Liver (tissue), 9 donors: ENCODE measurements around the gene TAF1C. TPM values are rescaled to one million over a fixed set of nuclear protein-coding genes. Genes with fewer than 3 reads are reported as not detected.

Experiments used
- DNase-seq: peaks from one replicate; pipeline ENCODE4 v3.0.0-alpha.2; 2017; ENCODE audit warnings: low spot score
- H3K27ac ChIP-seq, 2 donors: one replicate each; pipeline ENCODE4 v1.7.0; 2013; ENCODE audit warnings: inconsistent platforms in 2 of 2, low read length in 2 of 2, control low read depth in 1 of 2, low read depth in 1 of 2, mild to moderate bottlenecking in 1 of 2
- H3K27me3 ChIP-seq, 4 donors: one replicate each; pipeline versions ENCODE4 v1.6.1 to v1.7.0; 2013; ENCODE audit warnings: low read length in 3 of 4, inconsistent platforms in 1 of 4, mild to moderate bottlenecking in 1 of 4, moderate library complexity in 1 of 4; ENCODE audit not compliant: control insufficient read depth in 4 of 4, insufficient read depth in 4 of 4
- H3K36me3 ChIP-seq, 4 donors: one replicate each; pipeline versions ENCODE4 v1.6.1 to v1.7.0; 2013; ENCODE audit warnings: low read length in 3 of 4, mild to moderate bottlenecking in 3 of 4, low read depth in 1 of 4, moderate library complexity in 1 of 4; ENCODE audit not compliant: control insufficient read depth in 4 of 4, insufficient read depth in 3 of 4
- H3K4me1 ChIP-seq, 4 donors: one replicate each; pipeline versions ENCODE4 v1.6.1 to v1.7.0; 2013; ENCODE audit warnings: low read length in 3 of 4, mild to moderate bottlenecking in 3 of 4, moderate library complexity in 1 of 4; ENCODE audit not compliant: control insufficient read depth in 4 of 4, insufficient read depth in 4 of 4
- H3K4me3 ChIP-seq, 3 donors: one replicate each; pipeline versions ENCODE4 v1.6.1 to v1.7.0; 2013; ENCODE audit warnings: low read length in 3 of 3, control low read depth in 1 of 3, low read depth in 1 of 3, mild to moderate bottlenecking in 1 of 3
- H3K9ac ChIP-seq, 2 donors: one replicate each; pipeline ENCODE4 v1.7.0; 2013; ENCODE audit warnings: low read length in 2 of 2, mild to moderate bottlenecking in 2 of 2, moderate library complexity in 2 of 2, control low read depth in 1 of 2, low read depth in 1 of 2
- H3K9me3 ChIP-seq, 4 donors: one replicate each; pipeline versions ENCODE4 v1.6.1 to v1.7.0; 2013; ENCODE audit warnings: low read length in 3 of 4; ENCODE audit not compliant: control insufficient read depth in 4 of 4
- EGR1 ChIP-seq, 2 donors: IDR thresholded peaks; 2 replicates each; pipeline ENCODE4 v1.6.1; 2016 to 2018; ENCODE audit warnings: antibody characterized with exemption in 2 of 2, low read depth in 2 of 2
- FOXA1 ChIP-seq: IDR thresholded peaks from 2 replicates; pipeline ENCODE4 v1.6.1; 2016; ENCODE audit warnings: antibody characterized with exemption
- FOXA2 ChIP-seq: IDR thresholded peaks from 2 replicates; pipeline ENCODE4 v1.6.1; 2016; ENCODE audit warnings: antibody characterized with exemption
- GABPA ChIP-seq, 2 donors: IDR thresholded peaks in 1 of 2; conservative IDR thresholded peaks in 1 of 2; 2 replicates each; pipeline ENCODE4 v1.6.1; 2016; ENCODE audit warnings: antibody characterized with exemption in 2 of 2, mild to moderate bottlenecking in 1 of 2, moderate library complexity in 1 of 2
- HNF4A ChIP-seq, 2 donors: conservative IDR thresholded peaks; 2 replicates each; pipeline ENCODE4 v1.6.1; 2016; ENCODE audit warnings: antibody characterized with exemption in 2 of 2, mild to moderate bottlenecking in 2 of 2
- HNF4G ChIP-seq: IDR thresholded peaks from 2 replicates; pipeline ENCODE4 v1.6.1; 2016; ENCODE audit warnings: antibody characterized with exemption
- JUND ChIP-seq, 2 donors: IDR thresholded peaks; 2 replicates each; pipeline ENCODE4 v1.6.1; 2016; ENCODE audit warnings: antibody characterized with exemption in 2 of 2
- NR2F2 ChIP-seq: IDR thresholded peaks from 2 replicates; pipeline ENCODE4 v1.6.1; 2016; ENCODE audit warnings: antibody characterized with exemption
- RAD21 ChIP-seq, 2 donors: IDR thresholded peaks; 2 replicates each; pipeline ENCODE4 v1.6.1; 2016; ENCODE audit warnings: antibody characterized with exemption in 2 of 2, mild to moderate bottlenecking in 2 of 2
- RXRA ChIP-seq, 2 donors: IDR thresholded peaks; 2 replicates each; pipeline ENCODE4 v1.6.1; 2017 to 2018; ENCODE audit warnings: antibody characterized with exemption in 2 of 2, mild to moderate bottlenecking in 1 of 2
- TAF1 ChIP-seq: conservative IDR thresholded peaks from 2 replicates; pipeline ENCODE4 v1.6.1; 2016; ENCODE audit warnings: antibody characterized with exemption, mild to moderate bottlenecking
- YY1 ChIP-seq: IDR thresholded peaks from 2 replicates; pipeline ENCODE4 v1.6.1; 2016; ENCODE audit warnings: antibody characterized with exemption, mild to moderate bottlenecking
- WGBS: extraction: QIAGEN DNeasy Blood & Tissue Kit; methylation state at CpG from one replicate; pipeline ENCODE4 v1.1.7; 2013; 5-methylcytosine and 5-hydroxymethylcytosine counted together
- polyA plus RNA-seq, 2 donors: library from polyadenylated mRNA; stranded (reverse) in 1 of 2; unstranded in 1 of 2; fragments of 200-250 nt in 1 of 2; fragments of >200 nt in 1 of 2; fragmentation: Nextera tagmentation in 1 of 2; extraction: Ambion mirVana in 1 of 2; gene quantifications; one replicate each; pipeline versions ENCODE4 v1.2.1 to v1.2.3, GENCODE V29; 2013 to 2015
- total RNA-seq, 2 donors: library from RNA; depleted of rRNA; stranded (reverse); fragments of >200 nt; gene quantifications; one replicate each; pipeline ENCODE4 v1.2.3, GENCODE V29; 2014
- TF ChIP-seq, protein P1 (sequence below): IDR thresholded peaks from 2 replicates; pipeline ENCODE4 v1.6.1; 2016; ENCODE audit warnings: antibody characterized with exemption
- TF ChIP-seq, protein P2 (sequence below): IDR thresholded peaks from 2 replicates; pipeline ENCODE4 v1.6.1; 2016; ENCODE audit warnings: antibody characterized with exemption
- TF ChIP-seq, protein P3 (sequence below): IDR thresholded peaks from 2 replicates; pipeline ENCODE4 v1.6.1; 2016; ENCODE audit warnings: antibody characterized with exemption
- TF ChIP-seq, protein P4 (sequence below): fragments of 150-350 bp; IDR thresholded peaks from 2 replicates; pipeline ENCODE4 v1.5.1; 2017; ENCODE audit warnings: improper control_type of control experiment, low read depth, low read length; ENCODE audit not compliant: missing input control
- TF ChIP-seq, protein P5 (sequence below): IDR thresholded peaks from 2 replicates; pipeline ENCODE4 v1.6.1; 2016; ENCODE audit warnings: antibody characterized with exemption, mild to moderate bottlenecking
- donor health status: healthy.
- donor health status: healthy.
- donor health status: healthy.
- donor health status: healthy.
- donor health status: healthy.

The TAF1C gene
- total and polyA plus RNA-seq, 4 donors: 10.2 to 34.5 (median 11.3) TPM

DNA sequence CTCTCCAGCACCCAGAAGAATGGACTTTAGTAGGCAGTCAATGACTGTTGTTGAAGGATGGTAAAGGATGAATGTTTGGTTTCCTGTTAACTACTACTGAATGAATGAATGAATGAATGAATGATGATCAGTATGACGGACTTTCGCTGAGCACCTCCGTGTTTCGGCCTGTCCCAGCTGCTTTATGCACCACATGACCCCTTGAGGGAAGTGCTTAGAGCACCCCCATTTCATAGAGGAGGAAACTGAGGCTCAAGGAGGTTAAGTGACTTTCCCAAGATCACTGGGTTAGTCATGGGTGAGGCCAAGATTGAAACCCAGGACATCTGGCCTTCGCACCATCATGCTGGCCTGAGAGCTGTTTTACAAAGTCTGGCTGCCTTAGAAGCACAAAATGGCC, 46.1 kb upstream of the TAF1C start:
- H3K27ac ChIP-seq: no peak overlapping the region
- TF ChIP-seq, protein P1, sequence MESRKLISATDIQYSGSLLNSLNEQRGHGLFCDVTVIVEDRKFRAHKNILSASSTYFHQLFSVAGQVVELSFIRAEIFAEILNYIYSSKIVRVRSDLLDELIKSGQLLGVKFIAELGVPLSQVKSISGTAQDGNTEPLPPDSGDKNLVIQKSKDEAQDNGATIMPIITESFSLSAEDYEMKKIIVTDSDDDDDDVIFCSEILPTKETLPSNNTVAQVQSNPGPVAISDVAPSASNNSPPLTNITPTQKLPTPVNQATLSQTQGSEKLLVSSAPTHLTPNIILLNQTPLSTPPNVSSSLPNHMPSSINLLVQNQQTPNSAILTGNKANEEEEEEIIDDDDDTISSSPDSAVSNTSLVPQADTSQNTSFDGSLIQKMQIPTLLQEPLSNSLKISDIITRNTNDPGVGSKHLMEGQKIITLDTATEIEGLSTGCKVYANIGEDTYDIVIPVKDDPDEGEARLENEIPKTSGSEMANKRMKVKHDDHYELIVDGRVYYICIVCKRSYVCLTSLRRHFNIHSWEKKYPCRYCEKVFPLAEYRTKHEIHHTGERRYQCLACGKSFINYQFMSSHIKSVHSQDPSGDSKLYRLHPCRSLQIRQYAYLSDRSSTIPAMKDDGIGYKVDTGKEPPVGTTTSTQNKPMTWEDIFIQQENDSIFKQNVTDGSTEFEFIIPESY: no peak
- TF ChIP-seq RXRA (IDR thresholded peaks at IDR 0.05) (no peak), HNF4G (no peak), YY1 (no peak)
- H3K4me1 ChIP-seq: no peaks in the 10 kb centered on the region
- 88% methylated on average over 5 of the region's 5 CpGs for WGBS
- no peak for DNase-seq
- H3K27me3 ChIP-seq: peaks cover 0 to 4% (median 0%) of the 10 kb centered on the region in 4 donors
- no peaks in the 10 kb centered on the region for H3K9me3 ChIP-seq
- no peaks in the 10 kb centered on the region for H3K36me3 ChIP-seq
- no peak overlapping the region for H3K4me3 ChIP-seq
- no peak overlapping the region for H3K9ac ChIP-seq

DNA sequence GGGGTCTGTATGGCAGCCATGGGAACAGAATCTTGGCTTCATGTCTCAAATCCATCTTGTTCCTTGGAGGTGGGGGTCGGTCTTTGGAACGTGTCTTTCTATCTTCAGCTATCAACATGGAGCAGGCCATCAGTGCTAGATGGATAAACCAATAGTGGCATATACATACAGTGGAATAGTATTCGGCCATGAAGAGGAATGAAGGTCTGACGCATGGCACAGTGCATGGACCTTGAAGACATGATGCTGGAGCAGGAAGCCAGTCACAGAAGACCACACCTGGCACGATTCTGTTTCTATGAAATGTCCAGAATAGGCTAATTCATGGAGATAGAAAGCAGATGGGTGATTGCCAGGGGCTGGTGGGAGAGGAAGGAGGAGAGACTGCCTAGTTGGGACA, 45.2 kb upstream of the TAF1C start:
- DNase-seq: no peak
- peaks cover 0 to 3% (median 0%) of the 10 kb centered on the region in 4 donors for H3K27me3 ChIP-seq
- no peak overlapping the region for H3K9ac ChIP-seq
- H3K4me3 ChIP-seq: no peak overlapping the region
- H3K27ac ChIP-seq: no peak overlapping the region
- no peaks in the 10 kb centered on the region for H3K9me3 ChIP-seq
- WGBS: 81% methylated on average over 5 of the region's 5 CpGs
- no peak for TF ChIP-seq NR2F2
- no peak for TF ChIP-seq EGR1 (IDR thresholded peaks at IDR 0.05; ENCODE audit: low read depth in 2 of 2)
- TF ChIP-seq GABPA (IDR thresholded peaks at IDR 0.05 in 1 of 2, conservative IDR thresholded peaks at IDR 0.05 in 1 of 2): no peak
- TF ChIP-seq RXRA (IDR thresholded peaks at IDR 0.05): no peak
- TF ChIP-seq TAF1: no peak
- TF ChIP-seq, protein P2, sequence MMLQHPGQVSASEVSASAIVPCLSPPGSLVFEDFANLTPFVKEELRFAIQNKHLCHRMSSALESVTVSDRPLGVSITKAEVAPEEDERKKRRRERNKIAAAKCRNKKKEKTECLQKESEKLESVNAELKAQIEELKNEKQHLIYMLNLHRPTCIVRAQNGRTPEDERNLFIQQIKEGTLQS: no peak
- TF ChIP-seq YY1: no peak
- TF ChIP-seq HNF4A (conservative IDR thresholded peaks at IDR 0.05): no peak
- no peak for TF ChIP-seq RAD21 (IDR thresholded peaks at IDR 0.05)
- TF ChIP-seq, protein P3, sequence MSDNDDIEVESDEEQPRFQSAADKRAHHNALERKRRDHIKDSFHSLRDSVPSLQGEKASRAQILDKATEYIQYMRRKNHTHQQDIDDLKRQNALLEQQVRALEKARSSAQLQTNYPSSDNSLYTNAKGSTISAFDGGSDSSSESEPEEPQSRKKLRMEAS: no peak
- TF ChIP-seq JUND (IDR thresholded peaks at IDR 0.05): no peak
- TF ChIP-seq, protein P4, sequence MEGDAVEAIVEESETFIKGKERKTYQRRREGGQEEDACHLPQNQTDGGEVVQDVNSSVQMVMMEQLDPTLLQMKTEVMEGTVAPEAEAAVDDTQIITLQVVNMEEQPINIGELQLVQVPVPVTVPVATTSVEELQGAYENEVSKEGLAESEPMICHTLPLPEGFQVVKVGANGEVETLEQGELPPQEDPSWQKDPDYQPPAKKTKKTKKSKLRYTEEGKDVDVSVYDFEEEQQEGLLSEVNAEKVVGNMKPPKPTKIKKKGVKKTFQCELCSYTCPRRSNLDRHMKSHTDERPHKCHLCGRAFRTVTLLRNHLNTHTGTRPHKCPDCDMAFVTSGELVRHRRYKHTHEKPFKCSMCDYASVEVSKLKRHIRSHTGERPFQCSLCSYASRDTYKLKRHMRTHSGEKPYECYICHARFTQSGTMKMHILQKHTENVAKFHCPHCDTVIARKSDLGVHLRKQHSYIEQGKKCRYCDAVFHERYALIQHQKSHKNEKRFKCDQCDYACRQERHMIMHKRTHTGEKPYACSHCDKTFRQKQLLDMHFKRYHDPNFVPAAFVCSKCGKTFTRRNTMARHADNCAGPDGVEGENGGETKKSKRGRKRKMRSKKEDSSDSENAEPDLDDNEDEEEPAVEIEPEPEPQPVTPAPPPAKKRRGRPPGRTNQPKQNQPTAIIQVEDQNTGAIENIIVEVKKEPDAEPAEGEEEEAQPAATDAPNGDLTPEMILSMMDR: no peak
- no peak for TF ChIP-seq HNF4G
- no peak for TF ChIP-seq FOXA2
- TF ChIP-seq, protein P5, sequence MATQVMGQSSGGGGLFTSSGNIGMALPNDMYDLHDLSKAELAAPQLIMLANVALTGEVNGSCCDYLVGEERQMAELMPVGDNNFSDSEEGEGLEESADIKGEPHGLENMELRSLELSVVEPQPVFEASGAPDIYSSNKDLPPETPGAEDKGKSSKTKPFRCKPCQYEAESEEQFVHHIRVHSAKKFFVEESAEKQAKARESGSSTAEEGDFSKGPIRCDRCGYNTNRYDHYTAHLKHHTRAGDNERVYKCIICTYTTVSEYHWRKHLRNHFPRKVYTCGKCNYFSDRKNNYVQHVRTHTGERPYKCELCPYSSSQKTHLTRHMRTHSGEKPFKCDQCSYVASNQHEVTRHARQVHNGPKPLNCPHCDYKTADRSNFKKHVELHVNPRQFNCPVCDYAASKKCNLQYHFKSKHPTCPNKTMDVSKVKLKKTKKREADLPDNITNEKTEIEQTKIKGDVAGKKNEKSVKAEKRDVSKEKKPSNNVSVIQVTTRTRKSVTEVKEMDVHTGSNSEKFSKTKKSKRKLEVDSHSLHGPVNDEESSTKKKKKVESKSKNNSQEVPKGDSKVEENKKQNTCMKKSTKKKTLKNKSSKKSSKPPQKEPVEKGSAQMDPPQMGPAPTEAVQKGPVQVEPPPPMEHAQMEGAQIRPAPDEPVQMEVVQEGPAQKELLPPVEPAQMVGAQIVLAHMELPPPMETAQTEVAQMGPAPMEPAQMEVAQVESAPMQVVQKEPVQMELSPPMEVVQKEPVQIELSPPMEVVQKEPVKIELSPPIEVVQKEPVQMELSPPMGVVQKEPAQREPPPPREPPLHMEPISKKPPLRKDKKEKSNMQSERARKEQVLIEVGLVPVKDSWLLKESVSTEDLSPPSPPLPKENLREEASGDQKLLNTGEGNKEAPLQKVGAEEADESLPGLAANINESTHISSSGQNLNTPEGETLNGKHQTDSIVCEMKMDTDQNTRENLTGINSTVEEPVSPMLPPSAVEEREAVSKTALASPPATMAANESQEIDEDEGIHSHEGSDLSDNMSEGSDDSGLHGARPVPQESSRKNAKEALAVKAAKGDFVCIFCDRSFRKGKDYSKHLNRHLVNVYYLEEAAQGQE: no peak
- TF ChIP-seq, protein P1: no peak
- no peak for TF ChIP-seq FOXA1
- no peaks in the 10 kb centered on the region for H3K36me3 ChIP-seq
- H3K4me1 ChIP-seq: no peaks in the 10 kb centered on the region
